Erythroblast (primary cell): ENCODE data around the gene HLA-DPB1.
"Not testable (repeated sequence)": the region's sequence is repeated elsewhere in the genome, so short reads cannot be mapped to it uniquely, and the experiment has no call there.

ENCODE experiments used
- DNase-seq, 2 experiments: peaks; one replicate each; lab custom pipeline; 2025; lab: John Stamatoyannopoulos, UW
- GATA1 ChIP-seq: IDR thresholded peaks from 2 replicates; pipeline ENCODE4 v1.6.1; 2011; ENCODE audit warnings: low read depth, mild to moderate bottlenecking, control low read depth, low read length, moderate library complexity
- POLR2A ChIP-seq: IDR thresholded peaks from 2 replicates; pipeline ENCODE4 v1.6.1; 2011; ENCODE audit warnings: mild to moderate bottlenecking, low read length

Gene HLA-DPB1

DNA sequence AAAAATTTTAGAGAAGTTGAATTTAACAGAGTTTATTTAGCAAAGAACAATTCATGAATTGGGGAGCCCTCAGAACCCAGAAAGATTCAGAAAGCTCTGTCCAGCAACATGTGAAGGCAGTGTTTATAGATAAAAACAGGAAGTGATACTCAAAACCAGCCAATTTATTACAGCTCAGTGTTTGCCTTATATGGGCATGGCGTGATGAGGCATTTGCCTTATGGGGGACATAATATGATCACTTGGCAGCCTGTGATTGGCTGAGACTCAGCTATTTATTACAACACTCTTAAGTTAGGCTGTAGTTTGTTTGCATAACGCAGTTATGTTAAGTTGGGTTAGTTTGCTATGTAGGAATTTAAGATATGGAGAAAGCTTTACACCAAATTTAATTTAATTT, 13.8 kb upstream of the HLA-DPB1 start:
- peak in 1 of 2 experiments; percentile 5 for DNase-seq
- TF ChIP-seq POLR2A, result no peak
- TF ChIP-seq GATA1, result no peak

DNA sequence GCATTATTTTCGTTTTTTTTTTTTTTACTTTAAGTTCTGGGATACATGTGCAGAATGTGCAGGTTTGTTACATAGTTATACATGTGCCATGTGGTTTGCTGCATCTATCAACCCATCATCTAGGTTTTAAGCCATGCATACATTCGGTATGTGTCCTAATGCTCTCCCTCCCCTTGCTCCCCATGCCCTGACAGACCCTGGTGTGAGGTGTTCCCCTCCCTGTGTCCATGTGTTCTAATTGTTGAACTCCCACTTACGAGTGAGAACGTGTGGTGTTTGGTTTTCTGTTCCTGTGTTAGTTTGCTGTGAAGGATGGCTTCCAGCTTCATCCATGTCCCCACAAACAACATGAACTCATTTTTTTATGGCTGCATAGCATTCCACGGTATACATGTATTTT, 12.4 kb upstream of the HLA-DPB1 start:
- not testable (repeated sequence) for DNase-seq

DNA sequence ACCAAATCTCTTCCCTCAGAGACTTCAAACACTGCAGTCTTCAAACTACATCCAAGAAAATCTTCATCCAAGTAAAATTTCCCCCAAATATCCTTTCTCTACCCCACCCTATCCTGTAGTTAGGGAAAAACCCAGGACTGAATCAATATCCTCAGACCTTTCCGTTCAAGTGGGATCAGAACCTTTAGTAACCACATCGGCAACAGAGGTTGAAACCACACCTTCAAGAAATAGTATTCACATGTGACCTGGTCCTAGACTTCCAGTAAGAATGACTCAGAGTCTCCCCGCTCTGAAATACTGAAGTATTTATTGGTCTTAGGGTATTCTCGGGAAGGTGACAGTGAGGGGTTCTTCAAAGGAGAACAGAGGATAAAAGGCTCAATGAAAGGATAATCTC, 11.1 kb upstream of the HLA-DPB1 start:
- DNase-seq, result no peak
- no peak for TF ChIP-seq POLR2A
- no peak for TF ChIP-seq GATA1

DNA sequence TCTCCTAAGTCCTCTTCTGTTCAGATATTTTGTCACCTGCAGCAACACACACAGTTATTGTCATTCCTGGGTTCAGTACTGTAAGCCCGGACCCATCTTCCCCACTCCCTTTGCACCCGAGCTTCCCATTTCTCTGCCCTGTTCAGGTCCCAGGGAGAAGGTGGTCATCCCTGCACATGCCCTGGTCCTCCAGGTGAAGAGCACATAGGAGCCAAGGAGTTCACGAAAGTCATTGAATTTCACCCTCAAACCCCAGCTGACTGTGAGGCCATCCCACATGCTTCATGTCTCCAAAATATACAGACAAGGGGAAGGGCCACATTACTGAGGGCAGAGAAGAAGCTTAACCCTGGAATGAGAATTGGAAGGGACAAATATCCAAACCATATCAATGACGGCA, 10.5 kb upstream of the HLA-DPB1 start:
- TF ChIP-seq GATA1 (no peak), POLR2A (no peak)
- DNase-seq, result no peak

DNA sequence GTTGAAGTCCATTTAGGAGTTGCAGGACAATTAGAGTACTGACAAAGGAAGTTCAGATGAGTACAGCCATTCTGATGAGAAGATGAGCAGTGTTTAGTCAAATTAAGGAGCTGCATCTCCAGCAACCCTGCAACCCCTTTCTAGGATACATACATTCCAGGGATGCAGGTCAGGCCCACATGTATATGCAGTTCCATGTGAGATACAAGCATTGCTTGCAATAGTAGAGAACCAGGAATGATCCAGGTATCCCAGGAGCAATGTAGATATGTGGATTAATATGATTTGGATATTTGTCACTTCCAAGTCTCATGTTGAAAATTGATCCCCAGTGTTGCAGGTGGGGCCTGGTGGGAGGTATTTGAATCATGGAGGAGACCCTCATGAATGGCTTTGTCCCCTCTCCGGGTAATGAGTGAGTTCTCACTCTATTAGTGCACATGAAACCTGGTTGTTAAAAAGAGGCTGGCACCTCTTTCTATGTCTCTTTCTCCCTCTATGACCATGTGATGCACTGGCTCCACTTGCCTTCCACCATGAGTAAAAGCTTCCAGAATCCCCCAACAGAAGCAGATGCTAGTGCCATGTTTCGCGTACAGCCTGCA, 8.8 kb upstream of the HLA-DPB1 start:
- no peak for TF ChIP-seq GATA1
- TF ChIP-seq POLR2A, result no peak

DNA sequence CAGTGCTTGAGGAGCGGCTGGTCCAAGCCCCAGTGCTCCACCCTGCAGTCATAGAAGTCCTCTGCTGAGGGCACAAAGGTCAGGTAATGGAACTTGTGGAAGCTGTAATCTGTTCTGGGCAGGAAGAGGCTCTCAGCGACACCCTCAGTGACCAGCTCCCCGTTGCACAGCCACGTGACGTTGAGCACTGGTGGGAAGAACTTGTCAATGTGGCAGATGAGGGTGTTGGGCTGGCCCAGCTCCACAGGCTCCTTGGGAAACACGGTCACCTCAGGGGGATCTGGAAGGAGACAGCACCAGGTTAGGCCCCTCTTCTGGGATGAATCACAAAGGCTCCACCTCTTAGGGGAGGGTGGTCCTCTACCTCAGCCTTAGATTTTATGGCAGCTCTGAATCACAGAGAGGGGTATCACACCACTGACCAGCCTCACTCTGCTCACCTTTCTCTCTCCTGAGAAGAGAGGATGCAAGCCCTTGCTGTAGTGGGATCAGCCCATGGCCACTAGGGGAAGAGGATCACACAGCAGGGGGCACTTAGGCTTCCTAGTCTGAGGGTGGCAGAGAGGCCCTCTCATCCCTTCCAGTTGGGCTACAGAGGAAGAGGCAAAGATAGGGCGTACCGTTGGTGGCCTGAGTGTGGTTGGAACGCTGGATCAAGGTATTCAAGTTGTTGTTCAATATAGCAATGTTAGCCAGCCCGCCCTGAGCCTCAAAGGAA, 6.6 kb upstream of the HLA-DPB1 start:
- no peak for DNase-seq
- TF ChIP-seq GATA1, result no peak
- no peak for TF ChIP-seq POLR2A

More for the DNA sequence above, 8.8 kb upstream of the HLA-DPB1 start:
- DNase-seq, result no peak

DNA sequence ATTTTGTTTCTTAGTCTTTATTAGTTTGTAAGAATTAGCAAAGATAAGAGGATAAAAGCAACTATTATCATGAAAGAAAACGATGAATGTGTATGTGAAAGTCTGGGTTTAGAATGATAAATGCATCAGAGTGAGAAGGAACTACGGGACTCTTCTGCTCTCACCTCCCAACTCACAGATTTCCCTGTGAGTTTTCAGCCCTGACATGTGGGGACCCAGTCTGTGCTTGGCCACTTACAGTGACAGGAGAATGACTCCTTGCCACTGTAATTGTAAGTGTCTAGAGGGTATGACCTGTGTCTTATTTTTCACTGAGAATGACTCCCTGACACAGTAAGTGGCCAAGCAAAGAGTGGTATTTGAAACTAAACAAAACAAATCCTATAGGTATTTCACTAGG, 4.9 kb upstream of the HLA-DPB1 start:
- no peak for TF ChIP-seq GATA1
- no peak for TF ChIP-seq POLR2A
- DNase-seq, result no peak

DNA sequence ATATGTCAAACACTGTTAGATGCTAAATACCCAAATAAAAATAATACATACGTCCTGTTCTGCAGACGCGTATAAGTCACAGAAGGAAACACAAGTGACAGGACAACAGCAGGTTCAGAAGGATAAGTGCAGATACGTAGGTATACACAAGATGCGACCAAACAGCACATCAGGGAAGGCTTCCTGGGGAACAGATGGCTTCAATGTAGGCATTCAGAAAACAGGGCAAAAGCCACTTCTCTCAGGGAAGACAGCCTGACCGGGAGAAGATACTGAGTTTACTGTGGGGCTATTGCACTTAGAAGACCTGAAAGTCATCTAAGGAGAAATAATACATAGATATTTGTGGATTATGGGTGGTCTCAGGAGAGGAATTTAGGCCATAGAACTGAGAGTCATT, 4.2 kb upstream of the HLA-DPB1 start:
- DNase-seq, result no peak
- TF ChIP-seq POLR2A (no peak), GATA1 (no peak)

DNA sequence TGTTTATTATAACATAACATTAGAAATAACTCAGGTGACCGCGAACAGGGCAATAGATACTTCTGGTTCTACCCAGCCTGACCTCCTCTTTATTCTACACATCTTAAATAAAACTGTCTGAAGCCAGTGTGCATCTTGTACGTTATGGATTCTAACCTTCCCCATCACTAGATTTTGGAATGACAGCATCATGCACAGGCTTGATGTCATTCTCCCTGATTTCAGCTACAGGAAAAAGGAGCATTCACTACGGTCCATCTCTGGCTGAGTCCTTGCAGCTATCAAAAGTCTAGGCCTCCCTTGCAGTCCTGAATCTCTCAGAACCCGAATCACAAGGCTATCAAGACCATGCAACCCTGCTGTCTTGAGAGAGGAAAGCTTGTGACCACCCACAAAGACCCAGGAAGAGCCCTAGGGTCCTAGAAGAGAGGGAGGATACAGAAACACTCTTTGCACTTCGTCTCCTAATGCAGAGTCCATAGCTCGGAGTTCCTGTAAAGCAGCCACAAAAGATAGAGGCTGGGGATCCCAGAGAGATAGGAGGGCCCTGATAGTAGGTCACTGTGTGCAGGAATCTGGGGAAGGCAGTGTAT, 3.2 kb upstream of the HLA-DPB1 start:
- TF ChIP-seq POLR2A, result no peak
- no peak for TF ChIP-seq GATA1
- no peak for DNase-seq

DNA sequence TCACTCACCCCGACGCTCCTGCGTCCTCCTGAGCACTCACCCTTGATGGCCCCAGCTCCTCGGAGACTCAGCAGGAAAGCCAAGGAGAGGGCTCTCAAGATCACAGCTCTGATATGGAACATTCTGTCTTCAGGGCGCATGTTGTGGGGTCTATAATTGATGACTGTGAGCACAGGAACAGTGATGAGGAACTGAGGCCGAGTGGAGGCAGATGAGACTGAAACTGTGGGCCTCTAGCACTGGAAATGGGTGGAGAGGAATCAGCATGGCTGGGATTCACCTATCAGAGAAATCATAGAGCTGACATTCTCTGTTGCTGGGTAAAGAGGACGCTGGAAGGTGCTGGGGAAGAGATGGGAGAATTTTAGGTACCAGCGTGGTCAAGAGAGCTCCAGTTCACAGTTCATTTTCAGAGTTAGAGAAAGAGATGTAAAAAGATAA, 2.3 kb upstream of the HLA-DPB1 start, which contains the start of gene HLA-DPA1:
Gene HLA-DPA1, minus strand, starts transcription at position 219 of the 441 bp plus-strand sequence.
- peak in 1 of 2 experiments; percentile 10 for DNase-seq
- TF ChIP-seq GATA1, result no peak
- no peak for TF ChIP-seq POLR2A

DNA sequence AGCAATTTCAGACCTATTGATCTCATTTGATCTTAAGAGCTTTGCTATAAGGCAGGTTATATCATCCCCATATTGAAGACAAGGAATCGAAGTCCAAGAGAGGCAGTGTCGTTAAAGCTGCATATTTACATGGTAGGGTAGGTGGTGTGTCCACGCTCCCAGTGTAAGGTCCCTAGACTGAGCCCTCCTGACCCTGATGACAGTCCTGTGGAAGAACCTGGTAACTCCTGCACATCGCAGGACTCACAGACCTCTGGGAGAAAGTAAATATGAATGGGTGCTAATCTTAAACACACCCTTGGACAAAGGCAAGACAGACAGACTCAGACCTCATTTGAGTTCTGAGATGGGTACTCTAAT, 602 bp upstream of the HLA-DPB1 start:
- TF ChIP-seq POLR2A (no peak), GATA1 (no peak)
- DNase-seq, result peak in 1 of 2 experiments; percentile 35

DNA sequence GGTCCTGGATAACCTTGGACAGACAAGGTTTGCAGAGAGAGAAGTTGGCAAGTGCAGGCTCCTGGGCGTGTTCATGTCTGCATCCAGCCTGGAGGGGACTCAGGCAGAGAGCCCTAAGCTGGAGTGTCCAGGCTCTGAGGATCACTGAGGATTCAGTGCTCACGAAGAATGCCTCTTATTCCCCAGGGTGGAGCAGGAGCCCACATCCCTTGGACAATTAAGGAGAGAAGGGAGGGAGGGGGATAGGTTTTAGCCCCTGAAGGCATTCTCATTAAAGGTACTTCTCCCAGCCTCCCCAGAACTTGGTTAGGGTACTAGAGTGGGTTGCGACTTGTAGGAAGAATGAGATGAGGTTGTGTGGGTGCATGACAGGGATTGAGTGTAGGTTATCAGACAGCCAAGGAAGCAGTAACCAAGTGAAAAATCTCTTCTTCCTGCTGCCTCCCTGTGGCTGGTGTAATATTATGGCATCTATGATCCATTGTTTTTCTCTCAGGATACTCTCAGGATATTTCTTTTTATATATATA, 680 bp downstream of the HLA-DPB1 start:
- DNase-seq, result no peak
- TF ChIP-seq POLR2A (no peak), GATA1 (no peak)

DNA sequence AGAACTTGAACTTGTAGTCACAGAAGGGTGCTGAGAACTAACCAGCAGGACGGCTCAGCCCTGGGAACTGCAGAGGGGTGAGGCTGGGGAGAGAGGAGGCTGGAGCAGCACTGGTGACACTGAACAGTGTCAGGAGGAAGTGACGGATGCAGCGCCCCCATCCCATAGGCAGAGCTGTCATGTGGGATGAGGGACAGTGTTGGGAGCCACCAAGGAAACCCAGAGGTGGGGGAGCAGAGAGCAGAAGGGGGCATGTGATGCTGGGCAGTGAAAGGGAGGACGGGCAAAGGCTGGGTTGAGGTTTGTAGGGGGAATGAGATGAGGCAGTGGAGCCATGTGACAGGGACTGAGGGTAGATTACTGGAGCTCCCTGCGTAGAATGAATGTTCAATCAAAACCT, 2.1 kb downstream of the HLA-DPB1 start:
- DNase-seq, result no peak
- TF ChIP-seq GATA1, result no peak
- TF ChIP-seq POLR2A, result no peak

DNA sequence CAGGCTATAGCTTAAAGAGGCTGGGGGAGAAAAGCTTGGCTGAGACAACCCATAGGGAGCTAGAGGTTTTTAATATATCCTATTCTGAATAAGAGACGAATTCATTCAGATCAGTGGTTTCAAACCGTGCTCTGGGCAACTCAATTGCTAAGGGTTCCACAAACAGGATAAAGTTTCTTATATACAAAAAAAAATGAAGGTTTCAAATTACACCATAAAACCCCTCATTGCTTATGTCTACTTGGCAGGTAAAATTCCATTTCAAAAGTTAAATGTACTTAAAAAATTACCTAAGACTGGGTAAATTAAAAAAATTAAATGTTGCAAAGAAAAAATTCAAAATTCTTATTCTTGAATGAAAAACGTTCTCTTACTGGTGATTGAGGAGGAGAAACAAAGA, 2.7 kb downstream of the HLA-DPB1 start:
- DNase-seq, result no peak
- TF ChIP-seq POLR2A (no peak), GATA1 (no peak)
